ENCODE results near the gene GRIN3A. TPM values are rescaled to one million over a fixed set of nuclear protein-coding genes. Genes with fewer than 3 reads are reported as not detected.

The GRIN3A gene
- total and polyA plus RNA-seq, 2 of the 4 experiments (the other 2 are of a cell fraction): not detected

DNA sequence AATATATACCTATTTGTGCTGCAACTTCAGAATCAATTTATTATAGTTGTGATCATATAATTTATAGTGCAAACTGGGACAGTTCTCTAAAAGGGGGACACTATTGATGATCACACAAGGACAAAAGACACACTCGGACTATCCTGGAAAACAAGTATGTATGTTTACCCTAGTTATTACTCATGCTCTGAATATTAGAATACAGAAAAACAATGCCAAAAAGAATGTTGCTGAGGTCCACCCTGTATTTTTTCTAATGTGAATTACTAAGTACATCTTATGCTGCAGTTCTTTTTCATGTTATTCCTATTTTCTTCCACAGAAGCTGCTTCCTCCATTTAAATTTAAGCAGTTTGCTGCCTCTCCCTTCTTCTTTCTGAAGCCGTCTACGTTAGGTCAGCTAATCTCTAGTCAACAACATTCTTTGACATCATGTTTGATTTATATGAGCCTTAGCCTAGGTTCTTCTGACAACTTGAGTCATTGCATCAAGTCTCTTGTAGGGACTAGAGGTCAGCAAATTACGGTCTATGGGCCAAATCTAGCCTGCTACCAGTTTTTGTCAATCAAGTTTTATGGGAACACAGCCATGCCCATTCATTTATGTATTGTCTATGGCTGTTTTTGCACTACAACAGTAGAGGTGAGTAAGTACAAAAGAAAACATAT, 103.6 kb downstream of the GRIN3A start:
- H3K4me3 ChIP-seq (ENCODE audit: insufficient read depth, low read depth, low read length): no peak overlapping the region
- ChIA-PET CTCF (no interaction called here), POLR2A (ENCODE audit: unreplicated experiment) (no interaction called here)
- H3K79me1 ChIP-seq (ENCODE audit: low read depth in 1 of 2, low read length in 2 of 2): no peaks in the 10 kb centered on the region
- no peak overlapping the region for H2BK120ac ChIP-seq (ENCODE audit: low read depth, low read length)
- no peak overlapping the region for H2AK5ac ChIP-seq (ENCODE audit: low read depth, low read length)
- H3K27ac ChIP-seq (ENCODE audit: insufficient read depth, low read length): no peak overlapping the region
- no peak for ATAC-seq (ENCODE audit: low read depth)
- H3K27me3 ChIP-seq (ENCODE audit: control insufficient read depth, insufficient read depth, low read length): no peaks in the 10 kb centered on the region
- no peak overlapping the region for H2BK5ac ChIP-seq (ENCODE audit: low read depth, low read length, poor library complexity, severe bottlenecking)
- no peak overlapping the region for H3K4me2 ChIP-seq (ENCODE audit: low read depth, low read length)
- no peaks in the 10 kb centered on the region for H3K9me3 ChIP-seq (ENCODE audit: control insufficient read depth, insufficient read depth, low read length)
- H3K18ac ChIP-seq (ENCODE audit: low read depth, low read length): no peak overlapping the region
- no peak overlapping the region for H4K5ac ChIP-seq (ENCODE audit: low read depth, low read length)
- no peak overlapping the region for H2BK15ac ChIP-seq (ENCODE audit: low read depth, low read length)
- in situ Hi-C loops (cut with MboI; ENCODE audit: low sequenced_read_pairs): no loop called here
- dilution Hi-C loops (cut with HindIII; ENCODE audit: low sequenced_read_pairs, unreplicated experiment): no loop called here
- no peak overlapping the region for H3K56ac ChIP-seq (ENCODE audit: extremely low read depth, insufficient read depth, low read length)
- H3K4ac ChIP-seq (ENCODE audit: low read depth, low read length): no peak overlapping the region
- WGBS, 2 experiments (ENCODE audit: extremely low coverage in 2 of 2, insufficient read length in 1 of 2): 20% methylated on average over 2 of the region's 4 CpGs; no CpG with 5 or more reads in 1 of the 2 experiments
- no peaks in the 10 kb centered on the region for H3K4me1 ChIP-seq (ENCODE audit: control insufficient read depth, insufficient read depth, low read length)
- no peak overlapping the region for H2BK20ac ChIP-seq (ENCODE audit: low read depth, low read length)
- H4K8ac ChIP-seq (ENCODE audit: low read depth in 2 of 2, low read length in 2 of 2): no peak overlapping the region
- H4K20me1 ChIP-seq (ENCODE audit: insufficient read depth, low read length): no peaks in the 10 kb centered on the region
- H3K36me3 ChIP-seq (ENCODE audit: control insufficient read depth, insufficient read depth, low read length): no peaks in the 10 kb centered on the region
- H4K91ac ChIP-seq (ENCODE audit: insufficient read depth, low read depth, low read length): no peak overlapping the region
- intact Hi-C loops (cut with micrococcal nuclease): no loop called here
- DNase-seq: no peak
- H2AK9ac ChIP-seq (replicated peaks; ENCODE audit: low read depth, low read length, poor library complexity): no peak overlapping the region
- H3K23ac ChIP-seq (ENCODE audit: low read depth, low read length): no peak overlapping the region
- no peak overlapping the region for H3K14ac ChIP-seq (replicated peaks; ENCODE audit: low read depth, low read length)
- H3K9ac ChIP-seq (ENCODE audit: low read depth, low read length): no peak overlapping the region
- BruUV-seq (replicated peaks): no TSS peak
- H3K9me1 ChIP-seq (ENCODE audit: insufficient read depth, low read length): no peaks in the 10 kb centered on the region
- TF ChIP-seq, protein P1, sequence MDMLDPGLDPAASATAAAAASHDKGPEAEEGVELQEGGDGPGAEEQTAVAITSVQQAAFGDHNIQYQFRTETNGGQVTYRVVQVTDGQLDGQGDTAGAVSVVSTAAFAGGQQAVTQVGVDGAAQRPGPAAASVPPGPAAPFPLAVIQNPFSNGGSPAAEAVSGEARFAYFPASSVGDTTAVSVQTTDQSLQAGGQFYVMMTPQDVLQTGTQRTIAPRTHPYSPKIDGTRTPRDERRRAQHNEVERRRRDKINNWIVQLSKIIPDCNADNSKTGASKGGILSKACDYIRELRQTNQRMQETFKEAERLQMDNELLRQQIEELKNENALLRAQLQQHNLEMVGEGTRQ (IDR thresholded peaks at IDR 0.05; ENCODE audit: low read depth, low read length): no peak
- TF ChIP-seq, protein P2, sequence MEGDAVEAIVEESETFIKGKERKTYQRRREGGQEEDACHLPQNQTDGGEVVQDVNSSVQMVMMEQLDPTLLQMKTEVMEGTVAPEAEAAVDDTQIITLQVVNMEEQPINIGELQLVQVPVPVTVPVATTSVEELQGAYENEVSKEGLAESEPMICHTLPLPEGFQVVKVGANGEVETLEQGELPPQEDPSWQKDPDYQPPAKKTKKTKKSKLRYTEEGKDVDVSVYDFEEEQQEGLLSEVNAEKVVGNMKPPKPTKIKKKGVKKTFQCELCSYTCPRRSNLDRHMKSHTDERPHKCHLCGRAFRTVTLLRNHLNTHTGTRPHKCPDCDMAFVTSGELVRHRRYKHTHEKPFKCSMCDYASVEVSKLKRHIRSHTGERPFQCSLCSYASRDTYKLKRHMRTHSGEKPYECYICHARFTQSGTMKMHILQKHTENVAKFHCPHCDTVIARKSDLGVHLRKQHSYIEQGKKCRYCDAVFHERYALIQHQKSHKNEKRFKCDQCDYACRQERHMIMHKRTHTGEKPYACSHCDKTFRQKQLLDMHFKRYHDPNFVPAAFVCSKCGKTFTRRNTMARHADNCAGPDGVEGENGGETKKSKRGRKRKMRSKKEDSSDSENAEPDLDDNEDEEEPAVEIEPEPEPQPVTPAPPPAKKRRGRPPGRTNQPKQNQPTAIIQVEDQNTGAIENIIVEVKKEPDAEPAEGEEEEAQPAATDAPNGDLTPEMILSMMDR (conservative IDR thresholded peaks at IDR 0.05; ENCODE audit: low read depth, low read length): no peak
- TF ChIP-seq CEBPB (IDR thresholded peaks at IDR 0.05; ENCODE audit: low read depth, low read length) (no peak), SMC3 (IDR thresholded peaks at IDR 0.05; ENCODE audit: low read depth, low read length) (no peak), NFE2L2 (IDR thresholded peaks at IDR 0.05; ENCODE audit: low read depth, low read length) (no peak), MAFK (IDR thresholded peaks at IDR 0.05; ENCODE audit: low read depth, low read length) (no peak), RCOR1 (IDR thresholded peaks at IDR 0.05; ENCODE audit: insufficient replicate concordance, low read length) (no peak), RAD21 (IDR thresholded peaks at IDR 0.05; ENCODE audit: low read length) (no peak)
- TF ChIP-seq, protein P3, sequence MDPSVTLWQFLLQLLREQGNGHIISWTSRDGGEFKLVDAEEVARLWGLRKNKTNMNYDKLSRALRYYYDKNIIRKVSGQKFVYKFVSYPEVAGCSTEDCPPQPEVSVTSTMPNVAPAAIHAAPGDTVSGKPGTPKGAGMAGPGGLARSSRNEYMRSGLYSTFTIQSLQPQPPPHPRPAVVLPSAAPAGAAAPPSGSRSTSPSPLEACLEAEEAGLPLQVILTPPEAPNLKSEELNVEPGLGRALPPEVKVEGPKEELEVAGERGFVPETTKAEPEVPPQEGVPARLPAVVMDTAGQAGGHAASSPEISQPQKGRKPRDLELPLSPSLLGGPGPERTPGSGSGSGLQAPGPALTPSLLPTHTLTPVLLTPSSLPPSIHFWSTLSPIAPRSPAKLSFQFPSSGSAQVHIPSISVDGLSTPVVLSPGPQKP (IDR thresholded peaks at IDR 0.05; ENCODE audit: borderline replicate concordance, low read depth, low read length): no peak
- no peak overlapping the region for H2AFZ ChIP-seq (replicated peaks; ENCODE audit: low read length, poor library complexity)
